CD14-positive monocyte (primary cell): ENCODE measurements around the gene SHROOM3. TPM values are rescaled to one million over a fixed set of nuclear protein-coding genes. Genes with fewer than 3 reads are reported as not detected.

ENCODE experiments used
- DNase-seq, 3 donors: peaks; one replicate each; pipeline ENCODE4 v3.0.0-alpha.2; 2011 to 2022
- H2AFZ ChIP-seq: 2 replicates; pipeline ENCODE4 v1.6.0; 2012; ENCODE audit warnings: mild to moderate bottlenecking, low read depth, low read length, inconsistent platforms; ENCODE audit not compliant: insufficient read depth, poor library complexity, severe bottlenecking
- H3K27ac ChIP-seq, 2 donors: 1 replicate in 1 of 2; 2 replicates in 1 of 2; pipeline ENCODE4 v1.5.1; 2012 to 2013; ENCODE audit warnings: low read length in 2 of 2, control low read depth in 1 of 2, inconsistent platforms in 1 of 2, low read depth in 1 of 2, mild to moderate bottlenecking in 1 of 2
- H3K27me3 ChIP-seq, 2 donors: one replicate each; pipeline versions ENCODE4 v1.6.0 to v1.6.1; 2011 to 2013; ENCODE audit warnings: low read length in 2 of 2; ENCODE audit not compliant: control insufficient read depth in 2 of 2, insufficient read depth in 2 of 2
- H3K36me3 ChIP-seq, 2 donors: replicated peaks in 1 of 2; 1 replicate in 1 of 2; 2 replicates in 1 of 2; pipeline versions ENCODE4 v1.5.1 to v1.6.1; 2012 to 2013; ENCODE audit warnings: low read length in 2 of 2, control low read depth in 1 of 2, inconsistent platforms in 1 of 2, mild to moderate bottlenecking in 1 of 2; ENCODE audit not compliant: insufficient read depth in 2 of 2, control insufficient read depth in 1 of 2
- H3K4me1 ChIP-seq, 2 donors: 1 replicate in 1 of 2; 2 replicates in 1 of 2; pipeline versions ENCODE4 v1.5.1 to v1.6.1; 2012 to 2013; ENCODE audit warnings: low read length in 2 of 2, control low read depth in 1 of 2, inconsistent platforms in 1 of 2, mild to moderate bottlenecking in 1 of 2, moderate library complexity in 1 of 2; ENCODE audit not compliant: insufficient read depth in 2 of 2, control insufficient read depth in 1 of 2
- H3K4me2 ChIP-seq: replicated peaks from 2 replicates; pipeline ENCODE3; 2012; ENCODE audit warnings: low read length, moderate library complexity, mild to moderate bottlenecking; ENCODE audit not compliant: poor library complexity, severe bottlenecking; ENCODE audit errors: extremely low read depth
- H3K4me3 ChIP-seq, 3 experiments: fragments of 200-600 bp in 1 of 3; sonication (generic) in 1 of 3; replicated peaks in 1 of 3; 1 replicate in 2 of 3; 2 replicates in 1 of 3; pipeline ENCODE4 v1.5.1; 2011 to 2013; ENCODE audit warnings: low read length in 3 of 3, mild to moderate bottlenecking in 3 of 3, control low read depth in 2 of 3, low read depth in 2 of 3, inconsistent platforms in 1 of 3, moderate library complexity in 1 of 3
- H3K79me2 ChIP-seq: 2 replicates; pipeline ENCODE4 v1.6.0; 2012; ENCODE audit warnings: mild to moderate bottlenecking, control low read depth, inconsistent platforms, low read length, moderate library complexity; ENCODE audit not compliant: insufficient read depth
- H3K9ac ChIP-seq: 2 replicates; pipeline ENCODE4 v1.6.0; 2017; ENCODE audit warnings: low read length, mild to moderate bottlenecking; ENCODE audit not compliant: insufficient read depth, poor library complexity, severe bottlenecking
- H3K9me3 ChIP-seq, 2 donors: replicated peaks in 1 of 2; 1 replicate in 1 of 2; 2 replicates in 1 of 2; pipeline versions ENCODE4 v1.5.1 to v1.6.1; 2012 to 2013; ENCODE audit warnings: low read length in 2 of 2, control low read depth in 1 of 2; ENCODE audit not compliant: control insufficient read depth in 1 of 2, insufficient read depth in 1 of 2
- H4K20me1 ChIP-seq: 2 replicates; pipeline ENCODE4 v1.6.0; 2012; ENCODE audit warnings: mild to moderate bottlenecking, low read length, control low read depth, moderate library complexity; ENCODE audit not compliant: insufficient read depth
- H3K27ac Mint-ChIP-seq, 7 donors: one replicate each; pipeline ENCODE4 v1.8.0; 2020; ENCODE audit warnings: mild to moderate bottlenecking in 7 of 7, mixed read lengths in 7 of 7, moderate library complexity in 6 of 7, inconsistent platforms in 2 of 7
- H3K27me3 Mint-ChIP-seq, 3 donors: one replicate each; pipeline ENCODE4 v1.8.0; 2021 to 2022; ENCODE audit warnings: low read depth in 3 of 3, mild to moderate bottlenecking in 3 of 3, mixed read lengths in 3 of 3, moderate library complexity in 3 of 3, inconsistent platforms in 1 of 3
- H3K36me3 Mint-ChIP-seq, 2 donors: one replicate each; pipeline ENCODE4 v1.8.0; 2020; ENCODE audit warnings: mixed read lengths in 2 of 2, inconsistent platforms in 1 of 2, mild to moderate bottlenecking in 1 of 2
- H3K4me1 Mint-ChIP-seq: one replicate; pipeline ENCODE4 v1.8.0; 2020; ENCODE audit warnings: mild to moderate bottlenecking, mixed read lengths
- H3K4me3 Mint-ChIP-seq, 2 donors: one replicate each; pipeline ENCODE4 v1.8.0; 2020; ENCODE audit warnings: mild to moderate bottlenecking in 2 of 2, mixed read lengths in 2 of 2, moderate library complexity in 1 of 2
- H3K9me3 Mint-ChIP-seq, 7 donors: one replicate each; pipeline ENCODE4 v1.8.0; 2020 to 2022; ENCODE audit warnings: mixed read lengths in 7 of 7, mild to moderate bottlenecking in 6 of 7, moderate library complexity in 6 of 7, inconsistent platforms in 2 of 7
- WGBS: methylation state at CpG from one replicate; pipeline ENCODE4 v1.1.5; 2013; ENCODE audit warnings: missing lambda C conversion rate; ENCODE audit not compliant: insufficient coverage; 5-methylcytosine and 5-hydroxymethylcytosine counted together
- intact Hi-C, 2 donors: fragments of 100-400 bp; cut with micrococcal nuclease; formaldehyde crosslinking; loops; one replicate each; pipeline versions ENCODE4 v1.15.0 to v1.15.1; 2023
- polyA plus RNA-seq, 3 donors: library from polyadenylated mRNA; depleted of rRNA in 1 of 3; unstranded in 2 of 3; stranded (reverse) in 1 of 3; fragments of 300-500 nt in 2 of 3; fragments of >200 nt in 1 of 3; fragmentation: Illumina TruSeq in 2 of 3; gene quantifications; 1 replicate in 2 of 3; 2 replicates in 1 of 3; pipeline ENCODE4 v1.2.3, GENCODE V29; 2012 to 2021
- TF ChIP-seq, protein P1 (sequence below): fragments of 200-600 bp; IDR thresholded peaks from one replicate; pipeline ENCODE4 v1.8.0; 2022; ENCODE audit warnings: antibody characterized with exemption, mild to moderate bottlenecking

SHROOM3 gene
- polyA plus RNA-seq, 3 donors: not detected

DNA sequence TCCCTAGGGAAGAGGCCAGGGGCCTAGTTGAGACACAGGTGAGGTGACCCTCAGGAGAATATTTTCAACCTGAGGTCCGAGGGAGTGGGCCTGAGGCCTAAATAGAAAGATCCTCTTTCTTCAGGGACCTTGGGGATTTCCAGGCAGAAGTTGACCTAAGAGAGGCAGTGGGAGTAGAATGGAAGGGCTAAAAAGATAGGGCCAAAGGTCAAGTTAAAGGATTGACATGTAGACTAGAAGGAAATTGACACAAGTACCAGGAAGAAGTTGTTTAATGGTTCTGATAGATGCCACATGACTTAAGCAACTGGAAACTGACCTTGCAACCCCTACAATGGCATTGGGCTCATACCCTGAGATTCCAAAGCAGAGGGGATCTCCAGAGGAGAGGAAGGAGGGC is 76.9 kb downstream of the SHROOM3 start:
- peaks cover 0 to 4% (median 0%) of the 10 kb centered on the region in 7 donors for H3K9me3 Mint-ChIP-seq
- intact Hi-C loops: loop anchor here in 1 of 2 donors (5.0 kb wide), 1 partner anchor 245 kb away; no protein-coding TSS in a partner anchor

DNA sequence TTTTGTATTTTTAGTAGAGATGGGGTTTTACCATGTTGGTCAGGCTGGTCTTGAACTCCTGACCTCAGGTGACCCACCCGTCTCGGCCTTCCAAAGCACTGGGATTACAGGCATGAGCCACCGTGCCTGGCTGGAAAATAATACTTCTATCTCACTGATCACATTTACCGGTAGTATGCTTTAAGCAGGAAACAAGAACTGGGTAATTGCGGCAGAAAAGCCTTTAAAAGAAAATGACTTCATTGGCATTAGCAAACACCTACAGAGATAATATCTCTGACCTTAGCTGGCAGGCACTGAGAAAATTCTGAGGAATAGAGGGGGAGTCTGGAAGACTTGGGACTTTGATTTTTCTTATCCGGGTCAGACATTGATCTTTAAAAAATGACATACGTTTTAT is 78.5 kb downstream of the SHROOM3 start:
- Histone ChIP-seq H3K9me3 (no peaks in the 10 kb centered on the region), H3K79me2 (no peaks in the 10 kb centered on the region), H3K36me3 (no peaks in the 10 kb centered on the region), H3K4me2 (no peak overlapping the region), H3K27me3 (no peaks in the 10 kb centered on the region), H4K20me1 (no peaks in the 10 kb centered on the region), H3K4me3 (no peak overlapping the region), H3K27ac (no peak overlapping the region), H2AFZ (no peak overlapping the region), H3K9ac (no peak overlapping the region), H3K4me1 (peaks cover 11 to 12% of the 10 kb centered on the region in 2 donors)
- no peak overlapping the region for H3K4me3 Mint-ChIP-seq
- peaks cover 0 to 4% (median 0%) of the 10 kb centered on the region in 7 donors for H3K9me3 Mint-ChIP-seq
- TF ChIP-seq, protein P1, sequence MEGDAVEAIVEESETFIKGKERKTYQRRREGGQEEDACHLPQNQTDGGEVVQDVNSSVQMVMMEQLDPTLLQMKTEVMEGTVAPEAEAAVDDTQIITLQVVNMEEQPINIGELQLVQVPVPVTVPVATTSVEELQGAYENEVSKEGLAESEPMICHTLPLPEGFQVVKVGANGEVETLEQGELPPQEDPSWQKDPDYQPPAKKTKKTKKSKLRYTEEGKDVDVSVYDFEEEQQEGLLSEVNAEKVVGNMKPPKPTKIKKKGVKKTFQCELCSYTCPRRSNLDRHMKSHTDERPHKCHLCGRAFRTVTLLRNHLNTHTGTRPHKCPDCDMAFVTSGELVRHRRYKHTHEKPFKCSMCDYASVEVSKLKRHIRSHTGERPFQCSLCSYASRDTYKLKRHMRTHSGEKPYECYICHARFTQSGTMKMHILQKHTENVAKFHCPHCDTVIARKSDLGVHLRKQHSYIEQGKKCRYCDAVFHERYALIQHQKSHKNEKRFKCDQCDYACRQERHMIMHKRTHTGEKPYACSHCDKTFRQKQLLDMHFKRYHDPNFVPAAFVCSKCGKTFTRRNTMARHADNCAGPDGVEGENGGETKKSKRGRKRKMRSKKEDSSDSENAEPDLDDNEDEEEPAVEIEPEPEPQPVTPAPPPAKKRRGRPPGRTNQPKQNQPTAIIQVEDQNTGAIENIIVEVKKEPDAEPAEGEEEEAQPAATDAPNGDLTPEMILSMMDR: no peak
- peaks cover 0 to 2% (median 0%) of the 10 kb centered on the region in 3 donors for H3K27me3 Mint-ChIP-seq
- intact Hi-C loops: loop anchor here in 1 of 2 donors (5.0 kb wide), 1 partner anchor 244 kb away; no protein-coding TSS in a partner anchor
- no peak for DNase-seq
- 95% methylated on average over 3 of the region's 7 CpGs for WGBS
- H3K27ac Mint-ChIP-seq: no peak overlapping the region
- H3K4me1 Mint-ChIP-seq: peaks cover 21% of the 10 kb centered on the region
- H3K36me3 Mint-ChIP-seq: no peaks in the 10 kb centered on the region

More for the DNA sequence above, 76.9 kb downstream of the SHROOM3 start:
- H3K4me3 Mint-ChIP-seq: no peak overlapping the region
- peaks cover 21% of the 10 kb centered on the region for H3K4me1 Mint-ChIP-seq
- Histone ChIP-seq H3K9ac (no peak overlapping the region), H3K27me3 (no peaks in the 10 kb centered on the region), H3K79me2 (no peaks in the 10 kb centered on the region), H3K27ac (no peak overlapping the region), H2AFZ (no peak overlapping the region), H3K9me3 (no peaks in the 10 kb centered on the region), H3K36me3 (no peaks in the 10 kb centered on the region), H3K4me1 (peaks cover 11 to 12% of the 10 kb centered on the region in 2 donors), H3K4me2 (no peak overlapping the region), H4K20me1 (no peaks in the 10 kb centered on the region), H3K4me3 (no peak overlapping the region)
- WGBS: 89% methylated on average over 1 of the region's 1 CpG
- DNase-seq: peak in 1 of 3 donors; percentile 20
- H3K27me3 Mint-ChIP-seq: peaks cover 0 to 2% (median 1%) of the 10 kb centered on the region in 3 donors
- peak overlapping the region in 2 of 7 donors; percentile 39 to 41 for H3K27ac Mint-ChIP-seq
- no peaks in the 10 kb centered on the region for H3K36me3 Mint-ChIP-seq
- TF ChIP-seq, protein P1: no peak
